Measurements from ENCODE around the gene TAC3.
"Not testable (repeated sequence)": the region's sequence is repeated elsewhere in the genome, so short reads cannot be mapped to it uniquely, and the experiment has no call there.

The TAC3 gene

GRCh38 chr12:57031789-57032188, 15.5 kb upstream of the TAC3 start:
- DNase-seq = no peak

DNA sequence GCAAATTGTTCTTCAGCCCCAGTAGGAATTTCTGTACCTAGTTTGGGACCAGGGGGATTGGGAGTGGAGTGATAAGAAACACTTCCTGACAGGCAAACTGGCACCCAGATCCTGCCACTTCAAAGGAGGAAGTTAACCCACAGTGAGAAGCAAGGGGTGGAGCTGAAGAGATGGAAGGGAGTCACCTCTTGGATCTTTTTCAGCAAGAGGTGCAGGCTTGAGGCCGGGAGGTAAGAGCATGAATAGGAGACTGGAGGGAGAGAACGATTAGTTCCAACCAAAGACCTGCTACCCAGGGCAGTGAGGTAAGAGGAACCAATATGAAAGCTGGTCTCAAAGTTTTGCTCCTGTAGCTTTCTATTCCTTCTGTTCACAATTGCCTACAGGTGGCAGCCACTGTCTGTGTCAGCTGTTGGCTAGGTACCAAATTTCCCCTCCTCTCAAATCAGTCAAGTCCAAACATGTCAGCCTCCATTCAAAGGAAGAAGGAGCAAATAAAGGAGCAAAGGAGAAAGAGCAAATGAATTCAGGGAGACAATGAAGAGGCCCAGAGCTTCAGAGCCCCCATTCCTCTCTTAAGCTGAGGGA, 14.9 kb upstream of the TAC3 start:
- no peak for DNase-seq

- DNase-seq = no peak
These were observed 13.1 kb upstream of the TAC3 start for GRCh38 chr12:57029457-57029856.

DNA sequence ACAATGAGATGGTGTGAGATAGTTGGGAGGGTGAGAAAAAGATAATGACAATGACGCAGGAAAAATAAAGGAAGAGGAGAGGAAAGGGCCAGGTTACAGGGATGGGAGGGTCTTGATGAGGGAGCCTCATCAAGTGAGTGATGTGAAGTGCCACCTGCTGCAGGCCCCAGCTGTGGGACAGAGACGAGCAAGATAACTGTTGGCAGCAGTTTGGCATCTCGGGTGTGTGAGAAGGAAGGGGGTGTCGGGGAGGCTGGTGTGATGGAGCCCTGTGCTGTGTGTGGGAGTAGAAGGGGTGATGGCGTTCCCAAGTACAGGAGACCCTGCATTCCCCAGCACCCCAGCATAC, 11.4 kb upstream of the TAC3 start:
- DNase-seq = no peak

DNA sequence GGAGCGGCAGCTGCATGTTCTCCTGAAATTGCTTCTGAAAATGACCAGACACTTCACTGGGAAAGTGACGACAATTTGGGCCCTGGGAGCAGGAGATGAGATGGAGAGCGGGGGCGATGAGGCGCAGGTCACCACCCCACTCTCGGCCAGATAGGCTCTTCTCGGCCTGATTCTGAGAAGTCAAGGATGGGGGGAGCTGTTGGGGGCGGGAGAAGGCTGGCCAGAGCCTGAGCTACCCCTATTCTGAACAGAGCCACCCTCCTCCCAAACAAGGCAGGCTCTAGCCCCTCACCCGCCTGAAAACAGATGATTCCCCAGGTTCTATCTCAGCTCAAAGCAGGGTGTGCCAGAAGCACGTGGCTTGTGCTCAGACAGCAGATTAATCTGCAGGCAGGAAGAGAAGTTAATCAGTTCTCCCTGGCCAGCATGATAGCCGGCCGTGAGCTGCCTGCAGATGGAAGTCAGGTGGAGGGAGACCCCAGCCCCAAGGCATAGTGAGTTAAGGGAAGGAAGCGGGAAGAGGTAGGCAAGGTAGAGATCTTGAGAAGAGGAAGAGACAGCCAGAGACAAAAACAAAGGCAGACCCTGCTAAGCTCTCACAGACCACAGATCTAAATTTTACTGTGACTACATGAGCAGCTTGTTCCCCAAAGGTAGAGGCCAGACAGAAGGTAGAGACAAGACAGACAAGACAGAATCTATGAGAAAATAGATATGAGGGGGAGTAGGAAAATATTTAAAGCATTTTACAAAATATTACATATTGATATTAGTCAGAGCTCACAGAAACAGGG, 10.9 kb upstream of the TAC3 start:
- DNase-seq = no peak

DNA sequence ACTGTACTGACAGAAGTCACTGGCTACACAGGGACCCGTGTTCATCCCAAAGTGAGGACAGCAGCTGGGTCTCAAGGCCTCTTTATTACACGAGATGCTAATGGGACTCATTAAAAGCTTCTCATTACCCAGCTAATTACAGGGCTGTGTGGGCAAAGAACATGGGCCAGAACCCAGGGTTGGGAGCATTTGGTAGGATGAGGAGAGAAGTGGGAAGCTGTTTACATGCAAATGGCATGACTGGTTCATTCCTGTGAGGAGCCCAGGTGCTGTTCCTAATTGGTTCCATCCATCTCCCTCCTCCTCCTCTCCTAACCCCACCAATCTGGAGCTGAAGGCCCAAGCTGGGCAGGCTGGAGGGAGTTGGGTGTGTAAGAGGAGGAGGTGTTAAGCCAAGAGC, 8.9 kb upstream of the TAC3 start:
- DNase-seq = no peak

DNA sequence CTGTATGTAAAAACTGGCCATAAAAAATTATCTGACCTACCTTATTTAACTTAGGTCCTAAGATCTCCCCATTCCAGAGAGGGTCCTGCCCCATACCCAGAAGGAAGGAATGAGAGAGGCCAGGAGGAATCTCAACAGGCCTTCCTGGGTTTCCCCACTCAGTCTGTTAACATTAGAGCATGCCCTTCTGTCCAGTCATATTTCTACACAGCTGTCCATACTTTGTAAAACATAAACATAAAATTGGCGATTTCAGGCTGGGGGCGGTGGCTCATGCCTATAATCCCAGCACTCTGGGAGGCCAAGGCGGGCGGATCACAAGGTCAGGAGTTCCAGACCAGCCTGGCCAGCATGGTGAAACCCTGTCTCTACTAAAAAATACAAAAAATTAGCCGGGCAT, 6.0 kb upstream of the TAC3 start:
- not testable (repeated sequence) for DNase-seq

DNA sequence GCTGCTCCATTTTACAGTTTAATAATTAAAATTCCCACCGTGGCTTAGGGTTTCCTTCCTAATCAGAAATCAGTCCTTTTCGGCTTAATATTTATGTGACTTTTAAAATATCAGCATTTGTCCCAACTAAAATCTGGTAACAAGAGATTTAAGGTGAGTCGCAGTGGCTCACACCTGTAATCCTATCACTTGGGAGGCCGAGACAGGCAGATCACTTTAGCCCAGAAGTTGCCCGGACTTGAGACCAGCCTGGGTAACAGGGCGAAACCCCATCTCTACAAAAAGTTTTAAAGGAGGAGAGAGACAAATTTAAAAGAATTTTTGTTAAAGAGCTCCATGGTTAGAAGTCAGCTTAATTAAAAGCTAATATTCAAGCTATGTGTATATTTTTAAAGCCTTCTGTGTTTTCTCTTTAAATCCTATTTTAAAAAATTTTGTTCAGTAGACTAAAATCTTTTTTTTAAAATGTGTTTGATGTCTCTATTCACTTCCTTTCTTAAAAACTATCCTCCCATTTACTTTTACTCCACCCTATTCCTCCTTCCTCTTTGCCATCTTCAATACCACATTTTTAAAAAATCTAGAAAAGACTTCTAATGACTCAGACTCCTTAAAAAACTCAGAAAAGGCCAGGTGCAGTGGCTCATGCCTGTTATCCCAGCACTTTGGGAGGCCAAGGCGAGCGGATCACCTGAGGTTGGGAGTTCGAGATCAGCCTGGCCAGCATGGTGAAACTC, 3.8 kb upstream of the TAC3 start:
- DNase-seq = no peak

DNA sequence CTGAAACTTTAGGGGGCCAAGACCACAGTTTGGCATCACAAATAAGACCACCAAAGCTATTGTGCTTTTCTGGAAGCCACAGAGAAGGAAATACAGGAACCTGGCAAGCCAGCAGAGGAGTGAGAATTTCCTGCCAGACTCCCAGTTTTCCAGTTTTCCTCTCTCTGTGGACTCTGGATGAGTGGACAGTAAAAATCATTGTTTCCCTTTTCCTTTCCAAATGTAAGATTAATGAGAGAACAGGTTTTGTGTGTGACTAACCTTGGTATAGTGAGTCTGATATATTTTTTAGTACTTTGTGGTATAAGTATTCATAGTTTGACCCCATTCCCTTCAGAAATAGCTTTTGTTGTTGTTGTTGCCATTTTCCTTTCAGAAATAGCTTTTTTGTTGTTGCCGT, 2.6 kb upstream of the TAC3 start:
- no peak for DNase-seq

GRCh38 chr12:57018353-57018752, 2.0 kb upstream of the TAC3 start:
- not testable (repeated sequence) for DNase-seq

DNA sequence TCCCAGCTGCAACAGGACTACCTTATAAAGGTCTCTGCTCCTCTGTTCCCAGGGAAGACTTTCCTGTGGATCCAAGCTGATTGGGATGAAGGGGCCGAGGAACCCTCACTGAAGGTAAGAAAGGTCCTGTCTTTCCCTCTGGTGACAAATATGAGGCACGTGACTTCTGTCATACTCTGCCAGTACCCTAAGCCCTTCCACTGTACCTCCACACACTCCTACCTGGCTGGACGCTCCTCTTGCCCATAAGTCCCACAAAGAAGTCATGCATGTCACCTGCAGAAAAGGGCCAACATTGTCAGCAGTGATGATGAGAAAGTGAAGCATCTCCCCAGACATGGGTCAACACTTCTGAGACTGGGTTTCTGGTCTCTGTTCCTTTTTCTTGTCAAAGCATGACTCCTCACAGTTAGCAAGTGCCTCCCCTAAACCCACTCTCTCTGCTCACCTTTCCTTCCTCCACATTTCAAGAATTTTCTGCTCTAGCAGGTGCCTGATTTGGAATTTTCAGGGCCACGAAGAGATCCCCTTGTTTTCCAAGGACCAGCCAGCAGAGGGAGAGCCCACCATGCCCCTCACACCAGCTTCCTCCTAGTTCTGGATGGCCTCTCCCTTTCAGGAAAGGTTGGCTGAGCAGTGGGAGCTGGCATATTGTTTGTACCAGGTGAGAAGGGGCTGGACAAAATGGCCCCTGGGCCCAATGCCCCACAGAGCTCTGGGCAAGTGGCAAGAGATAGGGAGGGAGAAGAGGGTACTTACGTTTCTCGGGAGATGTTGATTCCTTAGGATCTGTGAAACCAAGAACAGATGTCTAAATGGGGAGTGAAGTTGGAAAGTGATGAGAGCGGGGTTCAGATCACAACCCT, 3.5 kb downstream of the TAC3 start:
- no peak for DNase-seq

DNA sequence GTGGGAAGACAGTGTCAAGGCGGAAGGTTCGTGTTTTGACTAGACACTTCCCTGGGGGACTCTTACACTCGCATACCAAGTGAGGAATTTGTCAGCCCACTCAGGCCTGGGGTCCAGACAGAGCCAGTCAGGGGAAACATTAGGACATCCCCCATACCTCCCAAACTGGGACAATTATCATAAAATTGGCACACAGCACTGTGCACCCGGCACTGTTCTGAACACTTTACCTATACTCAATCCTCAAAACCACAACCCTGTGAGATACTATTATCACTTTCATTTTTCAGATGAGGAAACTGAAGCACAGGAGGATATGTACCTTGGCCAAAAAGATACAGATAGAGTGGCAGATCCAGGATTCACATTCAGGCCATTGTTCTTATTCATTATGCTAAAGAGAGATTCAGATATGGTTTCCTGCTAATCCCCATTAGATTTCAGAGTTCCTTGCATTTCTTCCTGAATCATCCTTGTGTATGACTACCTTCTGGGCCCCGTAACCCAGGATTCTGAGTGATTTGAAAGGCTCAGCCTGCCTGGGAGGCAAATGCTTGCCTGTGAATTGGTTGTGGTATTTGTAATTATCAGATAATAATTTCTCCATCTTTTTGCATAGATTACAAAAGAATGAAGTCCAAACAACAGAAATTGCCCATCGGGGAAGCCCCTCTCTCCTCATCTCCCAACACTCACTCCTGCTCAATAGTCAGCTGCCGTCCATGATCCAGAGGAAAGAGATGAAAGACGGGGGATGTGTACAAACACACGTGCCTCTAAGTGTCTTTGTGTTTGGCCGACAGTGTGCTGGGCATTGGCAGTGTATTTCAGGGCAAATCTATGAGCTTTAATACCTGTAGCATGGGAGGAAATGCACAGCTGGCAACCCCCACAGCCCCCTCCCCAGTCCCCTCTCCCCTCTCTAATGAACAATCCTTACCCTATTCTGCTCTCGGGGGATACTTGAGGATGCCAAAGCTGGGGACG, 4.6 kb downstream of the TAC3 start:
- DNase-seq = no peak

- DNase-seq = no peak
These were observed 5.6 kb downstream of the TAC3 start for GRCh38 chr12:57010627-57011247.

DNA sequence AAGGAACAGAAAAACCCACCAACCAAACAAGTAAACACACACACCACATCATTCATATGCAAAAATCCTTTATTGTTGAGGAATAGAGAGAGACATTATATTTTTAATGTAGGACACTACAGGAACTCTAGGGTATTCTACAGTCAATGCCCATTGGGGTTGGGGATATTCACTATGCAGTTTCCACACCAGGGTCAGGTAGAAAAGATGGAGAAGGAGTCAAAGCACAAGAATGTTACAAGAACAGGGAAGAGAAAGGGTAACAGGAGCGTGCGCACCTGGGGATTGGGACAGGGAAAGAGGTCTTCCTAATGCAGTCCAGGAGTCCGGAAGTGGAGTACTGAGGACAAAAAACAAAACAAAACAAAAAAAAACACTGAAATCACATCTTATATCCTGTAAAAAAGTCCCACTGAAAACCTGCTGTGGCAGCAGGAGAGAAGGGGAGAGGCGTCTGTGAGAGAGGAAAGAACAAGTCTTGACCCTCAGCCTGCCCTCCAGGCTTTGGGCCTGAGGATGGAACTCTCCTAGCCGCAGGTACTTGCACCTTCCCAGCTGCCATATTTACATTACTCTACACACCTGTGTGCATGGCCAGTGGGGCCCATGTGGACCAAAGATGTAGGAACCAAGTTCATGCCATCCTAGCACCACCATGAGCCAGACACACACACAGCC, 6.2 kb downstream of the TAC3 start:
- no peak for DNase-seq

- no peak for DNase-seq
These were observed 8.2 kb downstream of the TAC3 start for GRCh38 chr12:57008178-57008577.

DNA sequence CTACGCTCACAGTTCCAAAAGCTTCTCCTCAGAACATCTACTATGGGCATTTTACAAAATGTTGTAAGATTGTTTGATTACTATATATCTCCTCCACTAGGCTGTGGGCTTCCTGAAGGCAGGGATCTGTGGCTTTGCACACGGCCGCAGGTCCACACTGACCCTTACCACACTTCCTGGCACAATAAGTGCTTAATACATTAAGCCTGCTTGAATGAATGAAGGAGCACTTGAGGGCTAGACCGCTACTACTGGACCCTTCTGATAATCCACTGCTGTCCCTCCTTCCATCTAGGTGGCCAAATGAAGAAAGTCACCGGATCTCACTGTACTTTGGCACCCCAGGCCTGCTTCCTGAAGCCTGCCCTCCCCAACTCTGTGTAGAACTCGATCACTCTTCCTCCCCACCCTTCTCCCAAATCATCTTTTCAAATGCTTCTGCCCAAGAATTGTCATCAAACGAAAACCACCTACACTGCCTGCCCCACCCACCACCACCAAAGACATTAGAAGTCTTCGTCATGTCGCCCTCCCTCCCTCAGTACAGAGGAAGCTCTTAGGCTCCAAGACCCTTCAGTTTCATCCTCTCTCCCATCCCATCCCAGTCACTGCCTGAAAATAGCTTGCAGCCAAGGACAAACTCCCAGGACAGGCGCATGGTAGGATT, 9.4 kb downstream of the TAC3 start:
- DNase-seq = no peak

GRCh38 chr12:57005980-57006808, 10.1 kb downstream of the TAC3 start, which contains the start of gene ZBTB39:
Gene ZBTB39 (minus strand): TSS chr12:57006546. CDS start chr12:57004917, 1,629 bp downstream.
- peak; percentile 36 for DNase-seq

DNA sequence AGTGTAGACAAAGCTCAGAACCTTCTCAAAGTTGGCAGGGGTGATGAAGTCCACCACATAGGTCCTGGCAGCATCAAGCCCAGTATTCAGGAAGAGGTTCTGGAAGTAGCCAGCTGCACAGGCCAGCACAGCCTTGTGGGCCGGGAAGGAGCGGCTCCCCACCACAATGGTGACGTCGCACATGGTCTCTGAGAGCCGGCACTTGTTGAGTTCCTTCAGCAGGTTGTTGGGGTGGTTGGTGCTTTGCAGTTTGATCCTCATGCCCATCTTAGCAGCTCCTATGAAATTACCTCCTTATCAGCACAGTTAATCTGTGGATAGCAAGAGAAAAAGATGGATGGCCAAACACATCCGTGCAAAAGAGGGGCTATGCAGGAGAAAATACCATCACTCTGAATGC, 11.7 kb downstream of the TAC3 start:
- no peak for DNase-seq

- DNase-seq = no peak
These were observed 12.9 kb downstream of the TAC3 start for GRCh38 chr12:57003395-57003794.

Measured in NCI-H1048 (cell line).